HepG2 (cell line): ENCODE data around the gene TMEM19. TPM values are rescaled to one million over a fixed set of nuclear protein-coding genes. Genes with fewer than 3 reads are reported as not detected.

ENCODE experiments used
- ATAC-seq: fragments of 200-7000 bp; cut with Tn5 transposase; 3 replicates; pipeline ENCODE4 v1.9.1; 2020; ENCODE audit warnings: mild to moderate bottlenecking, moderate library complexity
- BruUV-seq: library from RNA; stranded (reverse); fragments of 400-500 nt; replicated peaks from 2 replicates; lab custom pipeline; 2021; lab: Mats Ljungman, UMichigan
- CTCF ChIA-PET: fragments of 300-600 bp; formaldehyde crosslinking; extraction: SDS; loops from one replicate; lab custom pipeline; 2021; ENCODE audit warnings: low total read pairs, inconsistent platforms, low intra/inter-chr PET ratio; lab: Yijun Ruan, JAX
- POLR2A ChIA-PET: fragments of 350-600 bp; sonication (Branson Sonifier 250); formaldehyde crosslinking; loops from one replicate; lab custom pipeline; 2020; ENCODE audit warnings: antibody characterized with exemption, inconsistent platforms; lab: Yijun Ruan, JAX
- DNase-seq: peaks from one replicate; pipeline ENCODE4 v3.0.0-alpha.2; 2015; ENCODE audit warnings: low spot score
- FAIRE-seq: peaks from 3 replicates; lab custom pipeline; 2011; peaks lifted over from hg19 to GRCh38; lab: Jason Lieb, UNC
- H2AFZ ChIP-seq: one replicate; pipeline ENCODE4 v1.6.1; 2011; ENCODE audit warnings: low read length, inconsistent platforms
- H3K27ac ChIP-seq: fragments of 300-600 bp; 3 replicates; pipeline ENCODE4 v1.8.0; 2011; ENCODE audit warnings: mixed run types, mild to moderate bottlenecking, mixed read lengths, low read length, inconsistent platforms; ENCODE audit not compliant: insufficient read depth; ENCODE audit errors: extremely low read length
- H3K27me3 ChIP-seq, 2 experiments: fragments of 200-600 bp in 1 of 2; 2 replicates in 1 of 2; 3 replicates in 1 of 2; pipeline versions ENCODE4 v1.6.0 to v1.8.0; 2011; ENCODE audit warnings: low read length in 2 of 2, mild to moderate bottlenecking in 2 of 2, moderate library complexity in 2 of 2, inconsistent platforms in 1 of 2; ENCODE audit not compliant: insufficient read depth in 2 of 2, control insufficient read depth in 1 of 2
- H3K36me3 ChIP-seq, 2 experiments: fragments of 200-600 bp in 1 of 2; replicated peaks in 1 of 2; 2 replicates in 1 of 2; 3 replicates in 1 of 2; pipeline versions ENCODE4 v1.5.1 to v1.8.0; 2011; ENCODE audit warnings: low read length in 2 of 2, inconsistent platforms in 1 of 2; ENCODE audit not compliant: insufficient read depth in 2 of 2, control insufficient read depth in 1 of 2
- H3K4me1 ChIP-seq: 2 replicates; pipeline ENCODE4 v1.5.1; 2012; ENCODE audit warnings: low read length, inconsistent platforms; ENCODE audit not compliant: insufficient read depth
- H3K4me2 ChIP-seq: 2 replicates; pipeline ENCODE4 v1.6.0; 2011; ENCODE audit warnings: low read depth, low read length, inconsistent platforms
- H3K4me3 ChIP-seq, 3 experiments: fragments of 200-600 bp in 1 of 3; sonication (generic), shearing (Covaris generic) in 1 of 3; replicated peaks in 1 of 3; 2 replicates each; pipeline ENCODE4 v1.5.1; 2011 to 2016; ENCODE audit warnings: low read length in 3 of 3, inconsistent platforms in 2 of 3, low read depth in 2 of 3, mild to moderate bottlenecking in 2 of 3, control low read depth in 1 of 3, mixed read lengths in 1 of 3; ENCODE audit not compliant: insufficient read depth in 1 of 3
- H3K79me2 ChIP-seq: one replicate; pipeline ENCODE4 v1.6.1; 2011; ENCODE audit warnings: low read length, inconsistent platforms; ENCODE audit not compliant: insufficient read depth
- H3K9ac ChIP-seq: 2 replicates; pipeline ENCODE4 v1.6.0; 2011; ENCODE audit warnings: mild to moderate bottlenecking, low read depth, low read length, inconsistent platforms; ENCODE audit not compliant: insufficient read depth
- H3K9me3 ChIP-seq: 2 replicates; pipeline ENCODE4 v1.5.1; 2012; ENCODE audit warnings: mild to moderate bottlenecking, low read length
- H4K20me1 ChIP-seq: 2 replicates; pipeline ENCODE4 v1.6.0; 2011; ENCODE audit warnings: inconsistent platforms, mild to moderate bottlenecking, low read length, moderate library complexity; ENCODE audit not compliant: insufficient read depth
- AKNA ChIP-seq: sonication (generic); formaldehyde crosslinking; IDR thresholded peaks from 2 replicates; pipeline ENCODE4 v1.4.0; 2020; ENCODE audit warnings: missing genetic modification reagents, borderline replicate concordance
- E2F1 ChIP-seq: sonication (generic); formaldehyde crosslinking; IDR thresholded peaks from 2 replicates; pipeline ENCODE4 v1.5.0; 2020; ENCODE audit warnings: missing genetic modification reagents
- HNRNPH1 ChIP-seq: fragments of 200-400 bp; formaldehyde crosslinking; optimal IDR thresholded peaks from 2 replicates; pipeline ENCODE3; 2017; ENCODE audit warnings: mild to moderate bottlenecking, low read depth, low read length
- MAFK ChIP-seq, 2 experiments: IDR thresholded peaks in 1 of 2; conservative IDR thresholded peaks in 1 of 2; 2 replicates each; pipeline ENCODE4 v1.6.1; 2011; ENCODE audit warnings: improper control_type of control experiment in 2 of 2, low read length in 2 of 2
- NFE2L2 ChIP-seq: fragments of 150-350 bp; IDR thresholded peaks from 2 replicates; pipeline ENCODE4 v1.6.1; 2014; ENCODE audit warnings: low read length
- REXO4 ChIP-seq: sonication (generic); formaldehyde crosslinking; IDR thresholded peaks from 2 replicates; pipeline ENCODE4 v1.8.0; 2022; ENCODE audit warnings: missing genetic modification reagents, mild to moderate bottlenecking, borderline replicate concordance
- SMARCC2 ChIP-seq: fragments of 450-650 bp; IDR thresholded peaks from 2 replicates; pipeline ENCODE4 v1.6.1; 2017; ENCODE audit warnings: antibody characterized with exemption, mild to moderate bottlenecking
- TMF1 ChIP-seq: sonication (generic); formaldehyde crosslinking; IDR thresholded peaks from 2 replicates; pipeline ENCODE4 v1.8.1; 2022; ENCODE audit warnings: low read depth, missing genetic modification reagents
- WIZ ChIP-seq: sonication (generic); formaldehyde crosslinking; IDR thresholded peaks from 2 replicates; pipeline ENCODE4 v1.5.1; 2020; ENCODE audit warnings: mild to moderate bottlenecking, missing genetic modification reagents
- YEATS4 ChIP-seq: sonication (generic); formaldehyde crosslinking; IDR thresholded peaks from 2 replicates; pipeline ENCODE4 v1.4.0; 2020; ENCODE audit warnings: missing genetic modification reagents, borderline replicate concordance
- ZBTB34 ChIP-seq: sonication (generic); formaldehyde crosslinking; IDR thresholded peaks from 2 replicates; pipeline ENCODE4 v1.8.0; 2022; ENCODE audit warnings: mild to moderate bottlenecking, missing genetic modification reagents
- WGBS: methylation state at CpG from one replicate; pipeline ENCODE4 v1.1.6; 2017; ENCODE audit warnings: low lambda C conversion rate; 5-methylcytosine and 5-hydroxymethylcytosine counted together
- in situ Hi-C: cut with HindIII; loops from 2 replicates; pipeline ENCODE4 v1.10.0; 2017; ENCODE audit warnings: low pct_unique_long_range_greater_than_20kb; ENCODE audit not compliant: extremely low pct_ligation_motif_present
- intact Hi-C: fragments of 100-400 bp; cut with micrococcal nuclease; formaldehyde crosslinking; loops from one replicate; pipeline ENCODE4 v1.10.0; 2022; ENCODE audit not compliant: unreplicated experiment
- polyA plus RNA-seq, 8 experiments: library from polyadenylated mRNA; depleted of rRNA in 3 of 8; stranded (reverse) in 7 of 8; unstranded in 1 of 8; fragments of >200 nt; fragmentation: Illumina TruSeq in 4 of 8; extraction: Trizol in 4 of 8; gene quantifications; 2 replicates each; pipeline versions ENCODE4 v1.2.1 to v1.2.3, GENCODE V29; 2011 to 2016; ENCODE audit warnings: low read depth in 4 of 8, missing spikeins in 1 of 8, mixed read lengths in 1 of 8; ENCODE audit not compliant: insufficient read depth in 1 of 8
- total RNA-seq, 5 experiments: library from RNA; depleted of rRNA; stranded (reverse); fragments of >200 nt; fragmentation: Illumina TruSeq; extraction: Trizol; gene quantifications; 2 replicates each; pipeline ENCODE4 v1.2.3, GENCODE V29; 2016; ENCODE audit warnings: low read depth in 1 of 5

Gene TMEM19
- total and polyA plus RNA-seq, 2 of the 13 experiments (the other 11 are each of a cell fraction or from before 2014, with no cell fraction given): 16.9 to 22.5 TPM

GRCh38 chr12:71648537-71648936, 37.3 kb upstream of the TMEM19 start:
- Histone ChIP-seq H3K79me2 (peaks cover 34% of the 10 kb centered on the region), H4K20me1 (no peaks in the 10 kb centered on the region; the same call in 1 of the 2 replicates), H3K27me3 (no peaks in the 10 kb centered on the region; a peak in 1 of 5 replicates), H3K4me2 (no peak overlapping the region), H3K9me3 (peaks cover 6% of the 10 kb centered on the region; the same call in 1 of the 2 replicates), H2AFZ (no peak overlapping the region), H3K4me3 (no peak overlapping the region), H3K4me1 (no peaks in the 10 kb centered on the region), H3K9ac (no peak overlapping the region), H3K27ac (no peak overlapping the region), H3K36me3 (peaks cover 6 to 52% of the 10 kb centered on the region in 2 experiments)
- FAIRE-seq: no peak
- no peak for ATAC-seq
- no peak for TF ChIP-seq HNRNPH1
- TF ChIP-seq MAFK (conservative IDR thresholded peaks at IDR 0.05 in 1 of 2, IDR thresholded peaks at IDR 0.05 in 1 of 2; ENCODE audit: low read length in 2 of 2): no peak
- TF ChIP-seq REXO4: no peak
- TF ChIP-seq ZBTB34 (CRISPR knock-in tag): no peak
- in situ Hi-C loops: no loop called here
- ChIA-PET CTCF (no interaction called here), POLR2A (interaction anchor here (2.5 kb wide), 1 partner anchor 15 kb away, joined by 11 read pairs; the partner anchor contains the start of genes THAP2 and ZFC3H1)
- no TSS peak for BruUV-seq
- WGBS: 99% methylated on average over 4 of the region's 4 CpGs
- DNase-seq: no peak
- intact Hi-C loops: no loop called here

- ATAC-seq (no peak), FAIRE-seq (no peak), DNase-seq (no peak)
- WGBS: 95% methylated on average over 2 of the region's 2 CpGs
- no peaks in the 10 kb centered on the region; a peak in 1 of 5 replicates for H3K27me3 ChIP-seq
- H3K4me3 ChIP-seq: no peak overlapping the region
- CTCF ChIA-PET: no interaction called here
- peaks cover 42% of the 10 kb centered on the region for H3K79me2 ChIP-seq
- H3K36me3 ChIP-seq: peaks cover 5 to 44% of the 10 kb centered on the region in 2 experiments
- no TSS peak for BruUV-seq
- H3K9ac ChIP-seq: no peak overlapping the region
- H4K20me1 ChIP-seq: no peaks in the 10 kb centered on the region; the same call in 1 of the 2 replicates
- H3K4me1 ChIP-seq: peaks cover 4% of the 10 kb centered on the region; the same call in 1 of the 2 replicates
- intact Hi-C loops: no loop called here
- no peak overlapping the region for H3K27ac ChIP-seq
- in situ Hi-C loops: no loop called here
- H3K4me2 ChIP-seq: no peak overlapping the region
- H2AFZ ChIP-seq: no peak overlapping the region
- POLR2A ChIA-PET: interaction anchor here (2.5 kb wide), 1 partner anchor 14 kb away, joined by 11 read pairs; the partner anchor contains the start of genes THAP2 and ZFC3H1
- peaks cover 12% of the 10 kb centered on the region for H3K9me3 ChIP-seq
- TF ChIP-seq SMARCC2: no peak
- TF ChIP-seq NFE2L2: no peak
- no peak for TF ChIP-seq TMF1 (CRISPR knock-in tag)
- no peak for TF ChIP-seq E2F1 (CRISPR knock-in tag)
- TF ChIP-seq YEATS4: no peak
- no peak for TF ChIP-seq AKNA (CRISPR knock-in tag)
- no peak for TF ChIP-seq WIZ (CRISPR knock-in tag)
Measured at GRCh38 chr12:71649401-71649800, 36.5 kb upstream of the TMEM19 start.
